Embryonic facial prominence (tissue), 1 donor: ENCODE data around the gene MCAT.
"Not testable (repeated sequence)": the region's sequence is repeated elsewhere in the genome, so short reads cannot be mapped to it uniquely, and the experiment has no call there.

Experiments
- DNase-seq: peaks from one replicate; pipeline ENCODE4 v3.0.0-alpha.2; 2016; ENCODE audit errors: extremely low spot score

The MCAT gene

GRCh38 chr22:43127166-43127908, 15.9 kb downstream of the MCAT start:
- DNase-seq: no peak

GRCh38 chr22:43126501-43127165, 16.6 kb downstream of the MCAT start:
- no peak for DNase-seq

- DNase-seq: no peak
Observed at GRCh38 chr22:43118953-43119458, 24.2 kb downstream of the MCAT start.

GRCh38 chr22:43118024-43118849, 25.0 kb downstream of the MCAT start:
- DNase-seq: no peak

GRCh38 chr22:43116932-43117331, 26.3 kb downstream of the MCAT start:
- DNase-seq: no peak

GRCh38 chr22:43114958-43115357, 28.2 kb downstream of the MCAT start:
- no peak for DNase-seq

GRCh38 chr22:43113526-43114251, 29.5 kb downstream of the MCAT start:
- no peak for DNase-seq

GRCh38 chr22:43110927-43111623, 32.1 kb downstream of the MCAT start:
- DNase-seq: no peak

GRCh38 chr22:43110444-43110926, 32.7 kb downstream of the MCAT start, which contains the start of gene BIK:
Gene BIK (plus strand): TSS chr22:43110750. CDS start chr22:43124023, 13,273 bp downstream.
- no peak for DNase-seq

- DNase-seq: no peak
Observed at GRCh38 chr22:43109921-43110443, 33.2 kb downstream of the MCAT start.

GRCh38 chr22:43109511-43109910, 33.7 kb downstream of the MCAT start:
- no peak for DNase-seq

GRCh38 chr22:43106302-43106701, 36.9 kb downstream of the MCAT start:
- DNase-seq: no peak

GRCh38 chr22:43104950-43105349, 38.2 kb downstream of the MCAT start:
- DNase-seq: not testable (repeated sequence)

GRCh38 chr22:43104056-43104625, 39.1 kb downstream of the MCAT start:
- DNase-seq: not testable (repeated sequence)

GRCh38 chr22:43101306-43101705, 41.9 kb downstream of the MCAT start:
- DNase-seq: no peak

- no peak for DNase-seq
Observed at GRCh38 chr22:43100225-43100624, 43.0 kb downstream of the MCAT start.

- DNase-seq: no peak
Observed at GRCh38 chr22:43099095-43099494, 44.1 kb downstream of the MCAT start.

- DNase-seq: no peak
Observed at GRCh38 chr22:43098356-43098755, 44.8 kb downstream of the MCAT start.

GRCh38 chr22:43096420-43096819, 46.8 kb downstream of the MCAT start:
- no peak for DNase-seq

GRCh38 chr22:43094551-43094950, 48.6 kb downstream of the MCAT start:
- DNase-seq: no peak
